ENCODE results near the gene CHD9. TPM values are rescaled to one million over a fixed set of nuclear protein-coding genes. Genes with fewer than 3 reads are reported as not detected.
"Not testable (repeated sequence)": the region's sequence is repeated elsewhere in the genome, so short reads cannot be mapped to it uniquely, and the experiment has no call there.

CHD9 gene
- total RNA-seq, 1 experiment from 2014 or later = 111 TPM

DNA sequence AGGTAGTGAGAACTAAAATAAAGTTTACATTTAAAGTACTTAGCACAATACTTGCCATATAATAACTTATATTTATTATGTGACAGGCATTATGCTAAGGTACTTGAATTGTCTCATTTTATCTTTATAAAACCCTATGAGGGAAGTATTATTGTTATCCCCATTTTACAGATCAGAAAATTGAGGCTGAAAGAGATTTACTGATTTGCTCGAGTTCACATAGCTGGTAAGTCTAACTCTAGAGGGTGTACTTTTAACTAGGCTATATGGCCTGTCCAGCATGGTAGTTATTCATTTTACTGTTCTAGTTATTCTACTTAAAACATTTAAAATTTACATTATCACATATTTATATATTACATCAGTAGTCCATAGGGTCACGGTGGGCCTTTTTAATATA lies 266.2 kb downstream of the CHD9 start:
- H3K4me1 ChIP-seq (ENCODE audit: low read length) = no peaks in the 10 kb centered on the region

DNA sequence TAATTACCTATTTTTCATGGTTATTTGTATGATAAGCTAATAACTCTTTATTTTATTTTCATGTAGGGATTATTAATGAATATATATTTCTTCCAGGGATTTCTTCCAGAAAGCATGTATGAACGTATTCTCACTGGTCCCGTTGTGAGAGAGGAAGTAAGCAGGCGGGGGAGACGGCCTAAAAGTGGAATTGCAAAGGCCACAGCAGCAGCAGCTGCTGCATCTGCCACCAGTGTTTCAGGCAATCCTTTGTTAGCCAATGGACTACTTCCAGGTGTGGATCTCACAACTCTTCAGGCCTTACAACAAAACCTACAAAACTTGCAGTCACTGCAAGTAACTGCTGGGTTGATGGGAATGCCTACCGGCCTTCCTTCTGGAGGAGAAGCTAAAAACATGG lies 269.1 kb downstream of the CHD9 start:
- H3K9me2 ChIP-seq (replicated peaks; ENCODE audit: insufficient read depth, low read length) = no peaks in the 10 kb centered on the region
- peaks cover 54% of the 10 kb centered on the region for H3K36me3 ChIP-seq (ENCODE audit: insufficient read depth, low read length)
- H3K4me3 ChIP-seq (ENCODE audit: low read length) = no peak overlapping the region
- no peak for DNase-seq
- no peaks in the 10 kb centered on the region for H3K27me3 ChIP-seq (ENCODE audit: low read length)
- H3K4me2 ChIP-seq (ENCODE audit: low read depth, low read length, poor library complexity, severe bottlenecking) = no peak overlapping the region
- H3K4me1 ChIP-seq (ENCODE audit: low read length) = no peaks in the 10 kb centered on the region
- H4K20me1 ChIP-seq (ENCODE audit: insufficient read depth, low read depth, low read length) = no peaks in the 10 kb centered on the region
- no peaks in the 10 kb centered on the region for H3K79me2 ChIP-seq (ENCODE audit: low read length)
- H3K9me3 ChIP-seq (ENCODE audit: low read length) = no peaks in the 10 kb centered on the region
- no peak overlapping the region for H2AFZ ChIP-seq (ENCODE audit: low read length)
- no peak overlapping the region for H3K9ac ChIP-seq (ENCODE audit: low read length)
- no peak overlapping the region for H3K27ac ChIP-seq (ENCODE audit: low read length)

More for the DNA sequence above, 266.2 kb downstream of the CHD9 start:
- no peak for DNase-seq
- H3K4me3 ChIP-seq (ENCODE audit: low read length) = no peak overlapping the region
- H3K9ac ChIP-seq (ENCODE audit: low read length) = no peak overlapping the region
- H2AFZ ChIP-seq (ENCODE audit: low read length) = no peak overlapping the region
- no peak overlapping the region for H3K4me2 ChIP-seq (ENCODE audit: low read depth, low read length, poor library complexity, severe bottlenecking)
- H4K20me1 ChIP-seq (ENCODE audit: insufficient read depth, low read depth, low read length) = no peaks in the 10 kb centered on the region
- H3K27ac ChIP-seq (ENCODE audit: low read length) = no peak overlapping the region
- H3K9me2 ChIP-seq (replicated peaks; ENCODE audit: insufficient read depth, low read length) = no peaks in the 10 kb centered on the region
- H3K79me2 ChIP-seq (ENCODE audit: low read length) = no peaks in the 10 kb centered on the region
- H3K9me3 ChIP-seq (ENCODE audit: low read length) = no peaks in the 10 kb centered on the region
- peaks cover 68% of the 10 kb centered on the region for H3K36me3 ChIP-seq (ENCODE audit: insufficient read depth, low read length)
- H3K27me3 ChIP-seq (ENCODE audit: low read length) = no peaks in the 10 kb centered on the region

DNA sequence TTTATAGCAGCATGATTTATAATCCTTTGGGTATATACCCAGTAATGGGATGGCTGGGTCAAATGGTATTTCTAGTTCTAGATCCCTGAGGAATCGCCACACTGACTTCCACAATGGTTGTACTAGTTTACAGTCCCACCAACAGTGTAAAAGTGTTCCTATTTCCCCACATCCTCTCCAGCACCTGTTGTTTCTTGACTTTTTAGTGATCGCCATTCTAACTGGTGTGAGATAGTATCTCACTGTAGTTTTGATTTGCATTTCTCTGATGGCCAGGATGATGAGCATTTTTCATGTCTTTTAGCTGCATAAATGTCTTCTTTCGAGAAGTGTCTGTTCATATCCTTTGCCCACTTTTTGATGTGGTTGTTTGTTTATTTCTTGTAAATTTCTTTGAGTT lies 276.2 kb downstream of the CHD9 start:
- H3K79me2 ChIP-seq (ENCODE audit: low read length) = not testable (repeated sequence)

DNA sequence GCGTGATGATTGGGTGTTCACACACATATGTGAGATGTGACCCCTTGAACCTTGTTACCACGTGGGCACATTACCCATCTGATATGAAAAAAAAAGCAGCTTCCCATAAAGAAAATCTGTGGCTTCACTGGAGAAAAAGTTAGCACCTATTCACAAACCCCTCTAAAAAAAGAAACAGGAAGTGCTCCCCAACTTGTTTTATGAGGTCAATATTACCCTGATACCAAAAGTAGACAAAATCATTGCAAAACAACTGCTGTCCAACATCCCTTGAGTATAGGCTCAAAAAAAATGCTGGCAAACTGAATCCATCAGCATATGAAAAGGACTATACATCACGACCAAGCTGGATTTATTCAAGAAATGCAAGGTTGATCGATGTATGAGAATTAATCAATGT lies 279.8 kb downstream of the CHD9 start:
- Histone ChIP-seq H4K20me1 (ENCODE audit: insufficient read depth, low read depth, low read length) (no peaks in the 10 kb centered on the region), H3K79me2 (ENCODE audit: low read length) (no peaks in the 10 kb centered on the region), H3K4me1 (ENCODE audit: low read length) (no peaks in the 10 kb centered on the region), H2AFZ (ENCODE audit: low read length) (no peak overlapping the region), H3K27ac (ENCODE audit: low read length) (no peak overlapping the region), H3K9me2 (replicated peaks; ENCODE audit: insufficient read depth, low read length) (no peaks in the 10 kb centered on the region), H3K4me3 (ENCODE audit: low read length) (no peak overlapping the region), H3K9me3 (ENCODE audit: low read length) (no peaks in the 10 kb centered on the region; the same call in 1 of the 2 replicates), H3K9ac (ENCODE audit: low read length) (no peak overlapping the region), H3K4me2 (ENCODE audit: low read depth, low read length, poor library complexity, severe bottlenecking) (no peak overlapping the region), H3K27me3 (ENCODE audit: low read length) (no peaks in the 10 kb centered on the region), H3K36me3 (ENCODE audit: insufficient read depth, low read length) (no peaks in the 10 kb centered on the region)
- DNase-seq = no peak

More for the DNA sequence above, 276.2 kb downstream of the CHD9 start:
- H3K4me3 ChIP-seq (ENCODE audit: low read length); H3K27ac ChIP-seq (ENCODE audit: low read length); H3K9ac ChIP-seq (ENCODE audit: low read length); H2AFZ ChIP-seq (ENCODE audit: low read length); H3K9me3 ChIP-seq (ENCODE audit: low read length); H3K4me1 ChIP-seq (ENCODE audit: low read length); H3K9me2 ChIP-seq (replicated peaks; ENCODE audit: insufficient read depth, low read length); H4K20me1 ChIP-seq (ENCODE audit: insufficient read depth, low read depth, low read length); H3K4me2 ChIP-seq (ENCODE audit: low read depth, low read length, poor library complexity, severe bottlenecking); H3K36me3 ChIP-seq (ENCODE audit: insufficient read depth, low read length); DNase-seq; H3K27me3 ChIP-seq (ENCODE audit: low read length): not testable (repeated sequence)

DNA sequence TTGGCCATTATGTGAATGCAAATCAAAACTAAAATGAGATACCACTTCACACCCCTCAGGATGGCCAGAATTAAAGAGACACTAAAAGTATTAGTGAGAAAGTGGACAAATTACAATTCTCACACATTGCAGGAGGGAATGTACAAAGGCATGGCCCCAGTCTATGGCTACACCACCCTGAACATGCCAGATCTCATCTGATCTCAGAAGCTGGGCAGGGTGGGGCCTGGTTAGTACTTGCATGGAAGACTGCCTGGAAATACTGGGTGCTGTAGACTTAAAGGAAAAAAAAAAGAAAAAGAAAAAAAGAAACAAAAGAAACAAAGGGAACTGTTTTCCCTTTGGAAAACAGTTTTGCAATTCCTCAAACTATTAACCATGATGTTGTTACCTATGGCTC lies 282.5 kb downstream of the CHD9 start:
- no peak for DNase-seq
- Histone ChIP-seq H3K27me3 (ENCODE audit: low read length) (no peaks in the 10 kb centered on the region), H3K79me2 (ENCODE audit: low read length) (no peaks in the 10 kb centered on the region), H3K9me3 (ENCODE audit: low read length) (no peaks in the 10 kb centered on the region), H3K9me2 (replicated peaks; ENCODE audit: insufficient read depth, low read length) (no peaks in the 10 kb centered on the region), H3K4me1 (ENCODE audit: low read length) (no peaks in the 10 kb centered on the region), H4K20me1 (ENCODE audit: insufficient read depth, low read depth, low read length) (no peaks in the 10 kb centered on the region), H3K4me3 (ENCODE audit: low read length) (no peak overlapping the region), H3K4me2 (ENCODE audit: low read depth, low read length, poor library complexity, severe bottlenecking) (no peak overlapping the region), H3K36me3 (ENCODE audit: insufficient read depth, low read length) (no peaks in the 10 kb centered on the region), H2AFZ (ENCODE audit: low read length) (no peak overlapping the region), H3K9ac (ENCODE audit: low read length) (no peak overlapping the region), H3K27ac (ENCODE audit: low read length) (no peak overlapping the region)

DNA sequence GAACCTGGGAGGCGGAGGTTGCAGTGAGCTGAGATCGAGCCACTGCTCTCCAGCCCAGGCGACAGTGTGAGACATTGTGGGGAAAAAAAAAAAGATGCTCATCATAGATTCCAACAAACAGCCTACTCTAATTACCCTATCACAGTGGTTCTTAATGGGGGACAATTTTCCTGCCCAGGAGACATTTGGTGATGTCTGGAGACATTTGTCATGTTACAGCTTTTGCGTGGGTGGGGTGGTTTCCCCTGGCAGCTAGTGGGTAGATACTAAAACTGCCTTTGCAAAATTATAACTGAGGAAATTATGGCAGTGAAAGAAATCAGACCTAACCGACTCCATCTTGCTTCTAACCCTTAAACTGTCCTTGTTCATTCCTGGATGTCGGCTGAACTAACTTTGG lies 287.0 kb downstream of the CHD9 start:
- Histone ChIP-seq H3K27me3 (ENCODE audit: low read length) (no peaks in the 10 kb centered on the region), H3K9me3 (ENCODE audit: low read length) (no peaks in the 10 kb centered on the region), H2AFZ (ENCODE audit: low read length) (no peak overlapping the region), H3K4me2 (ENCODE audit: low read depth, low read length, poor library complexity, severe bottlenecking) (no peak overlapping the region), H3K9me2 (replicated peaks; ENCODE audit: insufficient read depth, low read length) (no peaks in the 10 kb centered on the region), H3K79me2 (ENCODE audit: low read length) (no peaks in the 10 kb centered on the region), H3K4me1 (ENCODE audit: low read length) (no peaks in the 10 kb centered on the region), H3K9ac (ENCODE audit: low read length) (no peak overlapping the region), H3K4me3 (ENCODE audit: low read length) (no peak overlapping the region), H4K20me1 (ENCODE audit: insufficient read depth, low read depth, low read length) (no peaks in the 10 kb centered on the region), H3K27ac (ENCODE audit: low read length) (no peak overlapping the region), H3K36me3 (ENCODE audit: insufficient read depth, low read length) (no peaks in the 10 kb centered on the region)
- no peak for DNase-seq

DNA sequence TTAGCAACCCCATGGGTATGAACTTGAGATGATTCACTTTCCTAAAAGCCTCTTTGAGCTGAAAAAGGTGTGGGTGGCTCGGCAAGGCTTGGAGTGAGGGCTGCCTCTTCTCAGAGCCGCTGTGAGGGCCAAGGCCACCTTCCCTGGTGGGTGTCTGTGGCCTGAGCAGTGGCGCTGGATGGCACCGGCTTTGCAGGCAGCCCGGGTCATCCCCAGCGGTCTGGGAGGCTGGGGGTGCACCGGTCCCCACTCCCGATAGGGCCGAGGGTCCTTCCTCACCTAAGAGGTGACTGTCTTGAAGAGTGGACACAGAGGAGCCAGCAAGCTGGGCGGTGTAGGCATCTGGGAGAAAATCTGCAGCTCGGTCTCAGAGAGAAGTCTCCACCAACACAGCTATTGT lies 300.3 kb downstream of the CHD9 start:
- no peaks in the 10 kb centered on the region for H3K36me3 ChIP-seq (ENCODE audit: insufficient read depth, low read length)
- no peak overlapping the region for H3K27ac ChIP-seq (ENCODE audit: low read length)
- H3K9ac ChIP-seq (ENCODE audit: low read length) = no peak overlapping the region
- no peaks in the 10 kb centered on the region for H3K27me3 ChIP-seq (ENCODE audit: low read length)
- H3K4me3 ChIP-seq (ENCODE audit: low read length) = no peak overlapping the region
- no peaks in the 10 kb centered on the region for H3K9me2 ChIP-seq (replicated peaks; ENCODE audit: insufficient read depth, low read length)
- H4K20me1 ChIP-seq (ENCODE audit: insufficient read depth, low read depth, low read length) = no peaks in the 10 kb centered on the region
- no peaks in the 10 kb centered on the region for H3K79me2 ChIP-seq (ENCODE audit: low read length)
- no peaks in the 10 kb centered on the region for H3K9me3 ChIP-seq (ENCODE audit: low read length)
- H2AFZ ChIP-seq (ENCODE audit: low read length) = no peak overlapping the region
- peaks cover 14% of the 10 kb centered on the region for H3K4me1 ChIP-seq (ENCODE audit: low read length)
- no peak overlapping the region for H3K4me2 ChIP-seq (ENCODE audit: low read depth, low read length, poor library complexity, severe bottlenecking)
- DNase-seq = peak; percentile 34

DNA sequence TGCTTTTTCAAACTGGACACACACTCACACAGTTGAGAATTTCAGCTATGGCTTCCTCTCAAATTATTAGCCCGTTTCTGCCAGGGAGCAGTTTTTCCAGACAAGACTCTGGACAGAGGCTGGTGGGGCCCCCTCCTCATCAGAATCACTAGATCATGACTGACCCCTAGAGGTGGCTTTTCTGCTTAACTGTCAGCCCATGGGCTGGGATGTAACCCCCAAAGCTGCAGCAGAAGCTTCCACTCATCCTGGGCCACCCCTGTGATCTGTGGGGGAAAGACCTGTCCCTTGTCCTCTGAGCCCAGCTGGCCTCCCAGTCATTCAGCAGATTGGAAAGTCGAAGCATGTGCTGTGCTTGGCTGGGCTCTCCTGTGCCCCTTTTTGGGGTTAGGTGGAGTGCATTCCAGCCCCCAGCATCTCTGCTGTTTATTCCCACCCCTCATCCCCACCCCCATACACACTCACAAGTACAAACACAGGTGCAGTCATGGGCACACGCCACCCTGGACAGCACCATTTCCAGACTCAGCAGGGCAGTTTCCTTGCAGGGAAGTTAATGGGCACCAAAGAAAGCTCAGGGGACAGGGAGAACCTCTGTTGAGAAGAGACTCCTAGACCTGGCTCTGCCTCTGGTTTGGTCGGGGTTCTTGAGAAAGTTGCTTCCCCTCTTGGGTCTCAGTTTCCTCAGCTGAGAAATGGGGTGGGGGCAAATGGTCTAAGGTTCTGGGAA lies 301.9 kb downstream of the CHD9 start:
- peak; percentile 47 for DNase-seq
- Histone ChIP-seq H3K9me2 (replicated peaks; ENCODE audit: insufficient read depth, low read length) (no peaks in the 10 kb centered on the region), H3K4me2 (ENCODE audit: low read depth, low read length, poor library complexity, severe bottlenecking) (no peak overlapping the region), H3K27me3 (ENCODE audit: low read length) (no peaks in the 10 kb centered on the region), H2AFZ (ENCODE audit: low read length) (no peak overlapping the region), H3K4me3 (ENCODE audit: low read length) (no peak overlapping the region), H4K20me1 (ENCODE audit: insufficient read depth, low read depth, low read length) (no peaks in the 10 kb centered on the region), H3K9ac (ENCODE audit: low read length) (no peak overlapping the region), H3K27ac (ENCODE audit: low read length) (no peak overlapping the region), H3K36me3 (ENCODE audit: insufficient read depth, low read length) (no peaks in the 10 kb centered on the region), H3K79me2 (ENCODE audit: low read length) (no peaks in the 10 kb centered on the region), H3K9me3 (ENCODE audit: low read length) (no peaks in the 10 kb centered on the region), H3K4me1 (ENCODE audit: low read length) (peaks cover 14% of the 10 kb centered on the region)

Data from Karpas-422 (cell line).